ENCODE measurements around the gene ADAM22. TPM values are rescaled to one million over a fixed set of nuclear protein-coding genes. Genes with fewer than 3 reads are reported as not detected.

ADAM22 gene
- total RNA-seq, 1 donor: 1.3 TPM

DNA sequence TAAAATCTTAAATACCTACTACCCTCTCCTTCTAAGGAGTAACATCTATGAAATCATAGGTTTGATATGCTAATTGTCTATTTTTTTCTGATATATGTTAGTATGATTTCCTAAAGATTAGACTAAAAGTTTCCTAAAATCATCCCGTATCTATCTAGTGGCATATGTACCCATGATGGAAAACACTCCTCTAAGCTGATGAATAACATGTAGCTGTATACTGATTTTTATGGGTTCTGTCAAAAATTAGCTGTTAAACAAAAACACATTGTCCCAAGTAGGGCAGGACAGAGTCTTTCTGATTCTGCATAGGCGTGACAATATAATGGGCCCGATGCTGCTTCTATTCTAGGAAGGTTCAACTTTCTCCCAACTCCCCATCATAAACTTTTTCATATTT lies 79.9 kb downstream of the ADAM22 start:
- no peak for DNase-seq (ENCODE audit: low read depth)
- no peak for TF ChIP-seq CTCF (IDR thresholded peaks at IDR 0.05; ENCODE audit: insufficient read depth, low read depth, low read length)
- no peak overlapping the region for H3K4me3 ChIP-seq (ENCODE audit: low read depth, low read length)

DNA sequence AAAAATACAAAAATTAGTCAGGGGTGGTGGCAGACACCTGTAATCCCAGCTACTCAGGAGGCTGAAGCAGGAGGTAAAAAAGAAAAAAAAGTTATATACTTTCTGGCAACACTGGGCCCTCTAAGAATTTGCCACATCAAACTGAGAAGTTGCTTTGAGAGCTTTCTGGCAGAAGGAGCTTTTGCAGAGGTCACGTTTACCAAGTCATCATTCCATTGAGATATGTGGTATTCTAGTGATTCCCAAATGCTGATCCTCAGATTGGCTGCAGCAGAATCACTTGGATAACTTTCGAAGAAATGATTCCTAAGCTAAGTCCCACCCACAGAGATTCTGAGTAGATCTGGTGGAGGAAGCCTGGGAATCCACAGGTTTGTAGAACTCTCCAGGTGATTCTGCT lies 80.5 kb downstream of the ADAM22 start:
- no peak for TF ChIP-seq CTCF (IDR thresholded peaks at IDR 0.05; ENCODE audit: insufficient read depth, low read depth, low read length)
- H3K4me3 ChIP-seq (ENCODE audit: low read depth, low read length): no peak overlapping the region
- no peak for DNase-seq (ENCODE audit: low read depth)

DNA sequence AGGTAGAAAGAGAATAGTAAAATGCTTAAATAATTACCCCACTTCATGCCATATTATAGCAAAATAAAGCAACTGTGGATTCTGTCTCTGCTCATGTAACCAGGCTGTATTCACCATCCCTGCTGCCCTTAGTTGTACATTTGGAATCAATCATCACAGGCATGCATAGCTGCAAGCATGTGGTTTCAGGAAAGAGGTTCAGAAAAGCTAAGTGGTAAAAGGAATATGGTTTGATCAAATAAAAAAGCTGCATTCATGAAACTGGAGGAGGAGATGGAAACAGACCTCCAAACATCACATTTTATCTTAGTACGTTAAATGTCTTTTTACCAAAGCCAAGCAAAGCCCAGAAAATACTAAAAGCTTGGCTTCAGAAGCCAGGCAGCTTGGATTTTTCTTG lies 81.3 kb downstream of the ADAM22 start:
- H3K4me3 ChIP-seq (ENCODE audit: low read depth, low read length): no peak overlapping the region
- DNase-seq (ENCODE audit: low read depth): no peak
- no peak for TF ChIP-seq CTCF (IDR thresholded peaks at IDR 0.05; ENCODE audit: insufficient read depth, low read depth, low read length)

DNA sequence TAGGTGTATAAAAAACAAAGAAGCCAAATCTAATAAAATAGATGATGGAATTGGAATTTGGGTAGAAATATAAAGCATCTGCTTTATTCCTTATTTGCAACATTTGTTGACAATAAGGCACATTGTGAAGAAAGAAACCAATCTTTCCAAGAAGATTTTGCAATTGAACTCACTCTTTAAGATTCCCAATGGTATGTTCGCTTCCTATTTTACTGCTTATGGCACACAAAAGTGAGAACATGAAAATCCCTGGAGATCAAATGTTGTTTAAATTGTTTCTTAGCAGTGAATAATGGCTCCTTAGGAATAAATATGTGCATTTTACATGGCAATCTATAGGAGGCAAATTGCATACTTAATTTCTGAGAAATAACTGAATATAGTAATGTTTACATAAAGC lies 84.5 kb downstream of the ADAM22 start:
- H3K4me3 ChIP-seq (ENCODE audit: low read depth, low read length): no peak overlapping the region
- TF ChIP-seq CTCF (IDR thresholded peaks at IDR 0.05; ENCODE audit: insufficient read depth, low read depth, low read length): no peak
- DNase-seq (ENCODE audit: low read depth): no peak

DNA sequence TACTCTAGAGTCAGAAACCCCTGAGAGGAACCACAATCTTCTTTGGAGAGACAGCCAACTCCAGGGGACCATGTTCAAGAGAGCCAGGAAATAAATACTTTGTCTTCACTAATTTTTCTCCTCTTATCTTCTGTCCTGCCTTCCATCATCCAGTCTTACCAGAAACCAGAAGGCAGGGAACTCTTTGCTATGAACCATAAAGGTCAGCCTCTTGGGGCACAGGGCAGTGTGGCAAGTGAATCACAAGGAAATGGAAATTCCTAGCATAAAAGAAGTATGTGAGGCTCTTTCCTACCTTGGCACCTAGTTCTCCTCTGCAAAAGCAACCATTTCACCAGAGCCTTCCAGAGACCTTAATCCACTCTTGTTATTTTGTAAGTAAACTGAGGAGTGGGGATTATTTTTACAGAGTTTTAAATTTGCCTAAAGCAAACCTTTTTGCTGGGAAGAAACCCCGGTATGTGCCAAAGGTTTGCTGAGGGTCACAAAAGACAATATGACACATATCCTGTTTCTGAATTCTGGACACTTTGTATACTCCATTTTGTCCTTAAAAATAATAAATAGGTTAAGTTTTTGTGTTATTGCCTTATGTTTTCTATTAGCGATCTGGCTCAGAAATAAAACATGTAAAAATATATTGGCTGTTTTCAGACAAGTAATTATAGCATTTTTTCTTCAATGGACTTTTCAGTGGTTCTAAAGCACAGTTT lies 87.1 kb downstream of the ADAM22 start:
- DNase-seq (ENCODE audit: low read depth): peak; percentile 18
- no peak overlapping the region for H3K4me3 ChIP-seq (ENCODE audit: low read depth, low read length)
- no peak for TF ChIP-seq CTCF (IDR thresholded peaks at IDR 0.05; ENCODE audit: insufficient read depth, low read depth, low read length)

DNA sequence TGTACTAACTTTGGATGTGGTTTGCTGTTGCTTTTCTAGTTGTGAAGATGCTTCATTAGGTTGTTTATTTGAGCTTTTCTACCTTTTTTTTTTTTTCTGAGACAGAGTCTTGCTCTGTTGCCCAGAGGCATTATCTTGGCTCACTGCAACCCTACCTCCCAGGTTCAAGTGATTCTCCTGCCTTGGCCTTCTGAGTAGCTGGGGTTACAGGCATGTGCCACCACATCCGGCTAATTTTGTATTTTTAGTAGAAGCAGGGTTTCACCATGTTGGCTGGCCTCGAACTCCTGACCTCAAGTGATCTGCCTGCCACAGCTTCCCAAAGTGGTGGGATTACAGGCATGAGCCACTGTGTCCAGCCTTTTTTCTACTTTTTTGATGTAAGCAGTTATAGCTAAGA lies 93.7 kb downstream of the ADAM22 start:
- no peak for DNase-seq (ENCODE audit: low read depth)
- TF ChIP-seq CTCF (IDR thresholded peaks at IDR 0.05; ENCODE audit: insufficient read depth, low read depth, low read length): no peak
- no peak overlapping the region for H3K4me3 ChIP-seq (ENCODE audit: low read depth, low read length)
